Measurements from ENCODE around the gene C1orf35.

The C1orf35 gene

DNA sequence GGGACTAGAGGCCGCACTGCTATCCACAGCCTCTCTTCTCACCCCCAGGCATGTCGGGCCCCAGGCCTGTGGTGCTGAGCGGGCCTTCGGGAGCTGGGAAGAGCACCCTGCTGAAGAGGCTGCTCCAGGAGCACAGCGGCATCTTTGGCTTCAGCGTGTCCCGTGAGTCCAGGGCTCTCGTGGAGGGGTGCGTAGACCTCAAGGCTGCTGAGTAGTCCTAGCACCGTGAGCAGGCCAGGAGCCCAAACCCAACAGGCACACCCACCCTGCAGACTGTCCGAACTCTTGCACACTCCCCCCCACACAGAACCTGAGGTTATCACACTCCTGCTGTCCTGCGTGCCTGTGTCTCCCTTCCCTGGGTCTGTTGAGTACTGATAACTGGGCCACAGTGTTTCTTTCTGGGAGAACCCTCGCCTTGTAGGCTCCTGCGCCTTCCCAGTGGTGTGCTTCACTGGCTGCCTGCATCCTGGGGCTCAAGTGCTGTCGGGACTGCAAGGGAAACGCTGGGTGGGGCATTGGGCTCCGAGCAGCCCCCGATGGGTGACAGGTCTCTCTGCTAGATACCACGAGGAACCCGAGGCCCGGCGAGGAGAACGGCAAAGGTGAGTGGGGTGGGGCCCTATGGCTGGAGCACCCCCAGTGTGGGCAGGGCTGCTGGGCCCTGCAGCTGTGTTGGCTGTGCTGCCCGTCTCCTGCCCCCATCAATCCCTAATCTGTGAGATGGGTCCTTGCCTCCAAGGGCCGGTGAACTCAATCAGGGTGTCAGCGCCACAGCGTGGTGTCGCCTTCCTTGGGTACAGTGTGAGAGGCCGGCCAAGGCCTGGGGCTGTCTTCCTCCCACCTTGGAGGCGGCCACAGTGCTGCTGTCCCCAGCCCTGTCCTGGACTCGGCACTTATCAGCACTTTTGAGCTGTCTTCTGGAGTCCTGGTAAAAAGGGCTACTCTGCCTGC is 42.6 kb upstream of the C1orf35 start:
- H3K4me1 Mint-ChIP-seq (ENCODE audit: low read depth), result peaks cover 29% of the 10 kb centered on the region
- H3K4me3 Mint-ChIP-seq, result no peak overlapping the region
- H3K27ac Mint-ChIP-seq, result no peak overlapping the region
- H3K36me3 Mint-ChIP-seq (ENCODE audit: low read depth), result peaks cover 14% of the 10 kb centered on the region
- H3K9me3 Mint-ChIP-seq, result no peaks in the 10 kb centered on the region
- H3K27me3 Mint-ChIP-seq, result no peaks in the 10 kb centered on the region

GRCh38 chr1:228144993-228145343 is 41.8 kb upstream of the C1orf35 start:
- peaks cover 14% of the 10 kb centered on the region for H3K36me3 Mint-ChIP-seq (ENCODE audit: low read depth)
- no peaks in the 10 kb centered on the region for H3K9me3 Mint-ChIP-seq
- H3K27ac Mint-ChIP-seq, result no peak overlapping the region
- peaks cover 29% of the 10 kb centered on the region for H3K4me1 Mint-ChIP-seq (ENCODE audit: low read depth)
- no peak overlapping the region for H3K4me3 Mint-ChIP-seq
- no peaks in the 10 kb centered on the region for H3K27me3 Mint-ChIP-seq

DNA sequence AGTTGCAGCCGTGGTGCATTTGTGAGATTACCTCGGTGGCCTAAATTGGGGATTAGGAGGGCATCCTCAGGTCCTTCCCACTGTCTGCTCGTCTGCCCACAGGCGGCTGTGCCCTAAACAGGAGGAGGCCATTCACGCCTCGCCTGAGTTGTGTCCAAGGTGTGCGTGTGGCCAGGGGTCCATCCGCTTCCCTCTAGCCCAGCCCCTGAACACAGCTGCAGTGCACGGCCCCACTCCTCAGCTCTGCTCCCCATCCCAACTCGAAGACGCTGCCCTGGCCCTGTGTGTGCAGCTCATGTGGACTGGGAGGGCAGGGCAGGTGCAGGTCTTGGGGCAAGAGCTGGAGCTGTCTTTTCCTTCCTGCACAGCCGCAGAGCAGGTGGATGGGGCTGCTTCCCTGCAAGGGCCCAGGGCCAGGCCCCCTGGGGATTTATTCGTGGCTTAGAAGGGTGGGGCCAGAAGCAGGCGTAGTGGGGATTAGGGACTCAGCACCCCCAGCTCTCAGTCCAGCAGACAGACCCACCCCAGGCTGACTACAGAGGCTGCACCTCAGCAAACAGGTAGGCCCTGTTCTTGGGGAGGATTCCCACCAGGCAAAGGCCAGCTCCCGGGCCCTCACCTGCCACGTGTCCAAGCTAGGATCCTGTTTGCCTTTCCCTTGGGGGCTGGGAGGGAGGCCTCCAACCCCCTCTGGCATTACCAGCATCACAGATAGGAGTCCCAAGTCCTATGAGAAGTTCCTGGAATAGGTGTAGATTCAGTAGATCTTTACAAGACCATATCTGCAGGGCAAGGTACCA is 41.3 kb upstream of the C1orf35 start:
- H3K27ac Mint-ChIP-seq, result no peak overlapping the region
- H3K9me3 Mint-ChIP-seq, result no peaks in the 10 kb centered on the region
- no peaks in the 10 kb centered on the region for H3K27me3 Mint-ChIP-seq
- peaks cover 14% of the 10 kb centered on the region for H3K36me3 Mint-ChIP-seq (ENCODE audit: low read depth)
- H3K4me1 Mint-ChIP-seq (ENCODE audit: low read depth), result peaks cover 34% of the 10 kb centered on the region
- H3K4me3 Mint-ChIP-seq, result peak overlapping the region; percentile 0

DNA sequence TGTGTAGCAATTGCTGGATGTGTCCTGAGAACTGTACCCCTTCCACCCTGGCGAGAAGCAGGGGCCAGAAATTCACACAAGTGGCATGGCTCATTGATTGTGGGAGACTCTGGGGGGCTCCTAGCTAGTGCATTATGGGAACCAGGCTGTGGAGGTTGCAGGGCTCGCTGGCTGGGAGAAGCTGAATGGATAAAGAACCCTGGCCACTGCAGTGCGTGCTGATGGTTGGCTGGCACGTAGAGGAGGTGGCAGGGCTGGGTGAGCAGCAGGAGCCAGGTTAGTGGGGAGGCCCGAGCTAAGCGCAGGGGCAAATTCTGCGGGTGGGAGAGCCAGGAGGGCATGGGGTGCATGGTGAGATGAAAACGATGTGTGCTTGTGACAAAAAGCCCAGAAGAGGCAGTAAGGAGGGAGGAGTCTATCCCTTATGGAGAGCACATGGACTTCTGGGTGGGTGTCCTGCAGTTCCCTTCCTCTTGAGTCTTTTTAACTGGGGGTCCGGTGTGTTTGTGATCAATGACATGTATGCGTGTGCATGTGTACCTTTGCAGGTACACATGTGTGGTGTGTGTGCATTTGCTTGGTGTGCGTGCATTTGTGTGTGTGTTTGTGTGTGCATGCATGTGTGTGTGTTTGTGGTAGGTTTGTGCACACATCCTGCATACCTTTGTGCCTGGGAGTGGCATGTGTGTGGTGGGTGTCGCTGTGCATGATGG is 40.5 kb upstream of the C1orf35 start:
- Mint-ChIP-seq H3K27ac (peak overlapping the region; percentile 74), H3K4me3 (peak overlapping the region; percentile 99), H3K4me1 (ENCODE audit: low read depth) (peaks cover 34% of the 10 kb centered on the region), H3K36me3 (ENCODE audit: low read depth) (peaks cover 14% of the 10 kb centered on the region), H3K27me3 (no peaks in the 10 kb centered on the region), H3K9me3 (no peaks in the 10 kb centered on the region)

DNA sequence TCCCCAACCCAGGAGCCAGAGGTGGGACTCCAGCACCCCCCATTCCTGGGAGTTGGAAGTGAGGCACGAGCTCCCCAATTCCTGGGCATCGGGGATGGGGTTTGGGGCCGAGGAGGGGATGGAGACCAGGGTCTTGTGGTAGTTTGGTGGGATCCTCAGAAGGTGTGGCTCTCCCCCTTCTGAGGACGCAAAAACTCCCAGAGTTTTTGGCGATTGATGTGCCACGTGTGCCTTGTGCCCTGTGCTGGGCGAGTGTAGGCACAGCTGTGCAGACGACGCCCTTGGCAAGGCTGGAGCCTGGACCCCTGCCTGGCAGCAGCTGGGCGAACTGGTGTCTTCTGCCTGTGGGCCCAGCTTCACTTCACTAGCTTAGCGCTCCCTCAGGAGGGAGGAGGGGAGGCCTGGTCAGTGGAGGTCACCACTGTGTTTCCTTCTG is 39.6 kb upstream of the C1orf35 start:
- H3K27ac Mint-ChIP-seq, result peak overlapping the region; percentile 74
- H3K4me1 Mint-ChIP-seq (ENCODE audit: low read depth), result peaks cover 34% of the 10 kb centered on the region
- peaks cover 14% of the 10 kb centered on the region for H3K36me3 Mint-ChIP-seq (ENCODE audit: low read depth)
- no peaks in the 10 kb centered on the region for H3K27me3 Mint-ChIP-seq
- peak overlapping the region; percentile 99 for H3K4me3 Mint-ChIP-seq
- no peaks in the 10 kb centered on the region for H3K9me3 Mint-ChIP-seq

- peak overlapping the region; percentile 99 for H3K4me3 Mint-ChIP-seq
- peak overlapping the region; percentile 97 for H3K27ac Mint-ChIP-seq
- peaks cover 14% of the 10 kb centered on the region for H3K36me3 Mint-ChIP-seq (ENCODE audit: low read depth)
- no peaks in the 10 kb centered on the region for H3K27me3 Mint-ChIP-seq
- H3K9me3 Mint-ChIP-seq, result no peaks in the 10 kb centered on the region
- H3K4me1 Mint-ChIP-seq (ENCODE audit: low read depth), result peaks cover 34% of the 10 kb centered on the region
Observed at GRCh38 chr1:228142155-228142691, 39.1 kb upstream of the C1orf35 start.

- H3K4me1 Mint-ChIP-seq (ENCODE audit: low read depth), result peaks cover 34% of the 10 kb centered on the region
- H3K36me3 Mint-ChIP-seq (ENCODE audit: low read depth), result peaks cover 14% of the 10 kb centered on the region
- H3K9me3 Mint-ChIP-seq, result no peaks in the 10 kb centered on the region
- H3K27ac Mint-ChIP-seq, result peak overlapping the region; percentile 97
- H3K27me3 Mint-ChIP-seq, result no peaks in the 10 kb centered on the region
- H3K4me3 Mint-ChIP-seq, result peak overlapping the region; percentile 99
Observed at GRCh38 chr1:228141226-228142044, 38.3 kb upstream of the C1orf35 start.

- peak overlapping the region; percentile 97 for H3K27ac Mint-ChIP-seq
- peaks cover 34% of the 10 kb centered on the region for H3K4me1 Mint-ChIP-seq (ENCODE audit: low read depth)
- H3K27me3 Mint-ChIP-seq, result no peaks in the 10 kb centered on the region
- H3K4me3 Mint-ChIP-seq, result peak overlapping the region; percentile 99
- H3K9me3 Mint-ChIP-seq, result no peaks in the 10 kb centered on the region
- H3K36me3 Mint-ChIP-seq (ENCODE audit: low read depth), result peaks cover 14% of the 10 kb centered on the region
Observed at GRCh38 chr1:228140724-228141225, 37.6 kb upstream of the C1orf35 start.

DNA sequence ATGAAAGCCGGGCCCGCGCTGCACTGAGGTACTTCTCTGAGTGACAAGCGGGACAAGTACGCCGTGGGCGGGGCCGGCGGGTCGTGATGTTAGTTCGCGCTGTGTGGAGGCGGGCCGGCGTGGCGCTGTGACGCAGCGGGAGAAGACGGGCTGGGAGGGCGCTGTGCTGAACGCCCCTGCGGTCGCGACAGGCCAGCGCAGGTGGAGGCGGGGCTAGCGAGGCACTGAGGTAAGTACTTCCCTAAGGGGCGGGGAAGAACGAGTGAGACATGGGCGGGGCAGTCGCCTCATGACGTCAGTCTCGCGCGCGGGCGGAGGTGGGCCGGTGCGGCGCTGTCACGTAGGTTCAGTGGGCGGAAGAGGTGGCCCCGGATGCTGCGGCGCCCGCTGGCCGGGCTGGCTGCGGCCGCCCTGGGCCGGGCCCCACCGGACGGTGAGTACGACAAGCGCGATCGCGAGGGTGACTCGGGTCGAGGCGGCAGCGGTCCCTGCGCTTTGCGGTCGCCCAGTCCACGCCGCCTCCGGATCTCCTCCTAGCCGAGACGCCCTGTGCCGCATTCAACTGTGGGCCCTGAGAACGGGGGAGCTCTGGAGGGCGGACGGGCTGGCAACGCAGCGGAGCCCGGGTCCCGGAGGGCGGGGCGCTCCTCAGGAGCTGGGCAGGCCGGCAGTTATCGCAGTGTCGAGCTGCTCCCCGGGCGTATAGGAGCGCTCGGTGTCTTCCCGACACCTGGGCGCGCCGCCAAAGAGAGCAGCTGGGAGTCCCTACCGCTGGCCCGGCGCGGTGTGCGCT is 37.0 kb upstream of the C1orf35 start, which contains the start of gene GUK1:
GUK1 (plus strand) TSS at position 349 of the 793 bp plus-strand sequence; CDS start at position 373, 24 bp downstream.
- Mint-ChIP-seq H3K36me3 (ENCODE audit: low read depth) (peaks cover 14% of the 10 kb centered on the region), H3K27me3 (no peaks in the 10 kb centered on the region), H3K4me3 (peak within 1 kb of the TSS; percentile 99), H3K4me1 (ENCODE audit: low read depth) (peaks cover 34% of the 10 kb centered on the region), H3K9me3 (no peaks in the 10 kb centered on the region), H3K27ac (peak within 1 kb of the TSS; percentile 97)

DNA sequence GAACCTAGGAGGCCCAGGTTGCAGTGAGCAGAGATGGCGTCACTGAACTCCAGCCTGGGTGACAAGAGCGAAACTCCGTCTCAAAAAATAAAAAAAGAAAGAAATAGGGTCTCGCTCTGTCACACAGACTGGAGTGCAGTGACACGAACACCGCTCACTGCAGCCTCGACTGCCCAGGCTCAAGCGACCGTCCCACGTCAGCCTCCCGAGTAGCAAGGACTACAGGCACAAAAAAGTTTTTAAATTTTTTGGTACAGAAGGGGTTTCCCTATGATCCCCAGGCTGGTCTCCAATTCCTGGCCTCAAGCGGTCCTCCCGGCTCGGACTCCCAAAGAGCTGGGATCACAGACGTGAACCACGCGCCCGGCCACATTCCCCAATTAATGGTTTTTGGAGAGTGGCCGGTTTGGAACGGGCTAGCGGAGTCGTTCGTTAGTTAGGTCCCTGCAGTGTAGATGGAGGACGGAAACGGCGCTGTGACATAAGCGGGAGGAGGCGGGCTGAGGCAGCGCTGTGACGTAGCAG is 36.3 kb upstream of the C1orf35 start:
- no peaks in the 10 kb centered on the region for H3K9me3 Mint-ChIP-seq

DNA sequence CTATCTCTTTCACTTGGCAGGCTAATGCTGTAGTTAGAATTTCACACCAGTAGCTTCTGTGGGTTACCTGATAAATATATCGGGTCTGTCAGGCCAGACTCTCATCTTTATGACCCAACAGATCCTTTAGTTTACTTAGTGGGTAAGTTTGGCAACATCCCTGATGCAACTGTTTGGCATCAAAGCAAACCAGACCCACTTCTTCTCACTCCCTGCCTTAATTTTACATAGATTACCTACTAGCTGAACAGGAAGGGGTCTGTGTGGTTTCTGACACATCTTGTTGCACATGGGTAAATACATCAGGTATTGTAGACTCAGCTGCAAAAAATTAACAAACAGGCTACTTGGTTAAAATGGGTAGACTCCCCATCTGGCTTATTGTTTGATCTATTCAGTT is 33.8 kb upstream of the C1orf35 start:
- Mint-ChIP-seq H3K4me3 (no peak overlapping the region), H3K36me3 (ENCODE audit: low read depth) (peaks cover 4% of the 10 kb centered on the region), H3K27ac (no peak overlapping the region), H3K4me1 (ENCODE audit: low read depth) (peaks cover 11% of the 10 kb centered on the region), H3K9me3 (no peaks in the 10 kb centered on the region), H3K27me3 (no peaks in the 10 kb centered on the region)

More for the DNA sequence above, 36.3 kb upstream of the C1orf35 start:
- H3K27me3 Mint-ChIP-seq, result no peaks in the 10 kb centered on the region
- peak overlapping the region; percentile 97 for H3K27ac Mint-ChIP-seq
- H3K4me3 Mint-ChIP-seq, result peak overlapping the region; percentile 99
- peaks cover 34% of the 10 kb centered on the region for H3K4me1 Mint-ChIP-seq (ENCODE audit: low read depth)
- peaks cover 14% of the 10 kb centered on the region for H3K36me3 Mint-ChIP-seq (ENCODE audit: low read depth)

GRCh38 chr1:228134591-228134990 is 31.5 kb upstream of the C1orf35 start:
- no peak overlapping the region for H3K4me3 Mint-ChIP-seq
- peaks cover 6% of the 10 kb centered on the region for H3K4me1 Mint-ChIP-seq (ENCODE audit: low read depth)
- H3K36me3 Mint-ChIP-seq (ENCODE audit: low read depth), result no peaks in the 10 kb centered on the region
- H3K27ac Mint-ChIP-seq, result no peak overlapping the region
- no peaks in the 10 kb centered on the region for H3K27me3 Mint-ChIP-seq
- H3K9me3 Mint-ChIP-seq, result no peaks in the 10 kb centered on the region

- no peaks in the 10 kb centered on the region for H3K9me3 Mint-ChIP-seq
- no peak overlapping the region for H3K4me3 Mint-ChIP-seq
- H3K27me3 Mint-ChIP-seq, result peaks cover 13% of the 10 kb centered on the region
- H3K27ac Mint-ChIP-seq, result no peak overlapping the region
- H3K4me1 Mint-ChIP-seq (ENCODE audit: low read depth), result peaks cover 4% of the 10 kb centered on the region
- H3K36me3 Mint-ChIP-seq (ENCODE audit: low read depth), result no peaks in the 10 kb centered on the region
Observed at GRCh38 chr1:228131766-228132165, 28.6 kb upstream of the C1orf35 start.
